Endodermal cell (in vitro differentiated cells): Measurements from ENCODE around the gene TSPAN18. TPM values are rescaled to one million over a fixed set of nuclear protein-coding genes. Genes with fewer than 3 reads are reported as not detected.

Source experiments
- DNase-seq: peaks from one replicate; pipeline ENCODE4 v3.0.0-alpha.2; 2017
- H3K27ac ChIP-seq: 2 replicates; pipeline ENCODE4 v1.5.1; 2013; ENCODE audit warnings: mild to moderate bottlenecking, low read depth, low read length, moderate library complexity
- H3K27me3 ChIP-seq: 2 replicates; pipeline ENCODE4 v1.6.1; 2013; ENCODE audit warnings: mild to moderate bottlenecking, low read length, moderate library complexity; ENCODE audit not compliant: insufficient read depth, control insufficient read depth, poor library complexity, severe bottlenecking
- H3K36me3 ChIP-seq: 2 replicates; pipeline ENCODE4 v1.7.0; 2013; ENCODE audit warnings: mild to moderate bottlenecking, low read length, moderate library complexity; ENCODE audit not compliant: control insufficient read depth, insufficient read depth
- H3K4me1 ChIP-seq: one replicate; pipeline ENCODE4 v1.7.0; 2013; ENCODE audit warnings: low read length; ENCODE audit not compliant: control insufficient read depth, insufficient read depth
- H3K4me3 ChIP-seq: 2 replicates; pipeline ENCODE4 v1.5.1; 2013; ENCODE audit warnings: mild to moderate bottlenecking, low read length, moderate library complexity
- H3K9ac ChIP-seq: 2 replicates; pipeline ENCODE4 v1.6.1; 2013; ENCODE audit warnings: mild to moderate bottlenecking, low read length, moderate library complexity; ENCODE audit not compliant: poor library complexity, severe bottlenecking; ENCODE audit errors: extremely low read depth
- H3K9me3 ChIP-seq: 2 replicates; pipeline ENCODE4 v1.6.1; 2013; ENCODE audit warnings: mild to moderate bottlenecking, low read length, moderate library complexity; ENCODE audit not compliant: control insufficient read depth
- H3K27ac Mint-ChIP-seq: 2 replicates; pipeline ENCODE4 v1.8.0; 2020; ENCODE audit warnings: mixed read lengths
- H3K27me3 Mint-ChIP-seq: 2 replicates; pipeline ENCODE4 v1.8.0; 2021; ENCODE audit warnings: mild to moderate bottlenecking, mixed read lengths; ENCODE audit not compliant: insufficient read depth
- H3K36me3 Mint-ChIP-seq: 2 replicates; pipeline ENCODE4 v1.8.0; 2020; ENCODE audit warnings: low read depth, mixed read lengths
- H3K4me1 Mint-ChIP-seq: 2 replicates; pipeline ENCODE4 v1.8.0; 2020; ENCODE audit warnings: mixed read lengths
- H3K4me3 Mint-ChIP-seq: 2 replicates; pipeline ENCODE4 v1.8.0; 2020; ENCODE audit warnings: mild to moderate bottlenecking, moderate library complexity, mixed read lengths
- H3K9me3 Mint-ChIP-seq: 2 replicates; pipeline ENCODE4 v1.8.0; 2020; ENCODE audit warnings: mild to moderate bottlenecking, mixed read lengths
- WGBS, 2 experiments: methylation state at CpG; one replicate each; pipeline versions ENCODE4 v1.1.5 to v1.1.7; 2013; ENCODE audit warnings: missing lambda C conversion rate in 2 of 2, mixed read lengths in 1 of 2; ENCODE audit not compliant: insufficient coverage in 1 of 2, insufficient read length in 1 of 2; 5-methylcytosine and 5-hydroxymethylcytosine counted together
- total RNA-seq, 2 donors: library from RNA; stranded (reverse); fragmentation: NEBNext Ultra II Directional in 1 of 2; extraction: Animal tissue kit (Norgen Biotek cat#: 25700) in 1 of 2; gene quantifications; 2 replicates in 1 of 2; 3 replicates in 1 of 2; pipeline ENCODE4 v1.2.1, GENCODE V29; 2021
- TF ChIP-seq, protein P1 (sequence below): fragments of 200-600 bp; sonication (generic); conservative IDR thresholded peaks from 2 replicates; pipeline ENCODE4 v1.5.0; 2021; ENCODE audit warnings: antibody characterized with exemption, mild to moderate bottlenecking

Gene TSPAN18
- total RNA-seq, 2 donors from 2014 or later, result 28.0 to 28.7 TPM

DNA sequence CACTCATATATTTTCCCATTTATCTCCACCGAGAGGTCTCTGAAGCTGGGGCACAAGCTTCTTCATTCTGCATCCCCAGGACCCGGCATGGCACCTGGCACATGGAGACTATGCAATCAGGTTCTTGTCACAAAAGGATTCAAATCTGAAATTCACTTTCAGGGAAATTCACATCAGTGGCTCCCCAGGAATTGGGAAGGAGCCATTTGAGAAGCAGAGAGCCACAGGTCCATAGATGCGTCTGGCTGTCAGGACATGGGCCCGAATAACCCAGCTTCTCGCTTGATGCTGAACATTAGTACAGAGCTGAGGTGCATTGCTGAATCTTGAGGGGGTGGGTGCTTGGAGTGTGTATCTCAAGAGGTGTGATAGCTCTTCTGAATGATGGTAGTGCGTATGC is 82.5 kb downstream of the TSPAN18 start:
- WGBS, 2 experiments, result 92 to 98% methylated on average over 5 of the region's 6 CpGs
- Mint-ChIP-seq H3K27me3 (peaks cover 6% of the 10 kb centered on the region), H3K27ac (no peak overlapping the region), H3K4me3 (no peak overlapping the region), H3K9me3 (no peaks in the 10 kb centered on the region), H3K4me1 (peaks cover 32% of the 10 kb centered on the region), H3K36me3 (no peaks in the 10 kb centered on the region)
- no peaks in the 10 kb centered on the region for H3K36me3 ChIP-seq
- no peak overlapping the region for H3K4me3 ChIP-seq
- no peak for DNase-seq
- TF ChIP-seq, protein P1, sequence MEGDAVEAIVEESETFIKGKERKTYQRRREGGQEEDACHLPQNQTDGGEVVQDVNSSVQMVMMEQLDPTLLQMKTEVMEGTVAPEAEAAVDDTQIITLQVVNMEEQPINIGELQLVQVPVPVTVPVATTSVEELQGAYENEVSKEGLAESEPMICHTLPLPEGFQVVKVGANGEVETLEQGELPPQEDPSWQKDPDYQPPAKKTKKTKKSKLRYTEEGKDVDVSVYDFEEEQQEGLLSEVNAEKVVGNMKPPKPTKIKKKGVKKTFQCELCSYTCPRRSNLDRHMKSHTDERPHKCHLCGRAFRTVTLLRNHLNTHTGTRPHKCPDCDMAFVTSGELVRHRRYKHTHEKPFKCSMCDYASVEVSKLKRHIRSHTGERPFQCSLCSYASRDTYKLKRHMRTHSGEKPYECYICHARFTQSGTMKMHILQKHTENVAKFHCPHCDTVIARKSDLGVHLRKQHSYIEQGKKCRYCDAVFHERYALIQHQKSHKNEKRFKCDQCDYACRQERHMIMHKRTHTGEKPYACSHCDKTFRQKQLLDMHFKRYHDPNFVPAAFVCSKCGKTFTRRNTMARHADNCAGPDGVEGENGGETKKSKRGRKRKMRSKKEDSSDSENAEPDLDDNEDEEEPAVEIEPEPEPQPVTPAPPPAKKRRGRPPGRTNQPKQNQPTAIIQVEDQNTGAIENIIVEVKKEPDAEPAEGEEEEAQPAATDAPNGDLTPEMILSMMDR, result no peak
- no peaks in the 10 kb centered on the region for H3K9me3 ChIP-seq
- no peak overlapping the region for H3K27ac ChIP-seq
- no peaks in the 10 kb centered on the region for H3K27me3 ChIP-seq
- H3K4me1 ChIP-seq, result peaks cover 3% of the 10 kb centered on the region
- H3K9ac ChIP-seq, result no peak overlapping the region

DNA sequence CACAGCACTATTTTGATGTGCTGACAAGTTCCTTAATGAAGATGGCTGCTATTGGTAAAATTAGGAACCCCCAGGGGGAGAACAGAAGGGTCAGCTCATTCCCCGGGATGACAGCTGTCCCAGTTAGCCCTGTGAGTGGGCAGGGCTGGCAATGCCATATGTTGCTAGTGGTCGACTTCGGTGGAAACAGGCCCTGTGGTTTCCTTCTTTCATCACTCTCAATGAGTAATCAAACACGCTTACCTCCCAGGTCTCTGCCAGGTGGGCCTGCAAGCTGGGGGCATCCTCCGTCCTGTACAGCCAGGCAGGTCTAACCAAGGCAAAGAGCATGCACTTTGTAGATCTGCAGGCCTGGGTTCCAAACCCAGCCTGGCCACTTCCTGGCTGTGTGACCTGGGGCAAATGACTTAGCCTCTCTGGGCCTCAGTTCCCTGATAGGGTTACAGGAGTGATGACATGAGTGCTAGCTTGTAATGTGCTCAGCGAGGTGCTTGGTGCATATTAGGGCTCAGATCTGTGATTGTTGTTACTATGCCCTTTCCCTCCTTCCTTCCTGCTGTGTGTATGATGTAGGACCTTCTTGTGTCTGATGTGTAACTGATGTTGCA is 85.2 kb downstream of the TSPAN18 start:
- Histone ChIP-seq H3K4me3 (no peak overlapping the region), H3K4me1 (peaks cover 3% of the 10 kb centered on the region), H3K27ac (no peak overlapping the region), H3K27me3 (no peaks in the 10 kb centered on the region), H3K9ac (no peak overlapping the region), H3K36me3 (no peaks in the 10 kb centered on the region), H3K9me3 (no peaks in the 10 kb centered on the region)
- H3K4me3 Mint-ChIP-seq, result no peak overlapping the region
- H3K27ac Mint-ChIP-seq, result no peak overlapping the region
- no peaks in the 10 kb centered on the region for H3K9me3 Mint-ChIP-seq
- peaks cover 17% of the 10 kb centered on the region for H3K4me1 Mint-ChIP-seq
- 90 to 94% methylated on average over 4 to 6 of the region's 6 CpGs for WGBS, 2 experiments
- H3K27me3 Mint-ChIP-seq, result peaks cover 6% of the 10 kb centered on the region
- no peak for DNase-seq
- H3K36me3 Mint-ChIP-seq, result no peaks in the 10 kb centered on the region
- TF ChIP-seq, protein P1, result no peak

DNA sequence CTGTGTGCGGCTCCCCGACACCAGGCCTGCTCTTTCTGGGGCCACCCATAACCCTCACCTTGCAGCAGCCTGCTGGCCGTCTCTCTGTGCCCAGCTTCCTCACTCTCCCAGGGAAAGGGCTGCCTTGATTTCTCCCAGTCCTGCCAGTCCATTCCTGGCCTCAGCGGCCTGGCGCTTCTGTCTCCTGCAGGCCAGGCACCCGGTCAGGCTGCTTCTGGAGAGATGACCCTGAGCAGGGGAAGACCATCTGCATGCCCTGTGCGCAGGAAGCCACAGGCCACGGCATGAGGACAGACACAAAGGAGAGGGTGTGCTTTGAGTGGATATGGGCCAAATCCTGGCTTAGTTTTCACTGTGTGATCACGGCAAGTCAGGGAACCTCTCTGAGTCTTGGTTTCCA is 86.2 kb downstream of the TSPAN18 start:
- Histone ChIP-seq H3K9ac (no peak overlapping the region), H3K4me1 (peaks cover 3% of the 10 kb centered on the region), H3K36me3 (no peaks in the 10 kb centered on the region), H3K4me3 (no peak overlapping the region), H3K27me3 (no peaks in the 10 kb centered on the region), H3K9me3 (no peaks in the 10 kb centered on the region), H3K27ac (peak overlapping the region; percentile 64)
- no peaks in the 10 kb centered on the region for H3K9me3 Mint-ChIP-seq
- peaks cover 17% of the 10 kb centered on the region for H3K4me1 Mint-ChIP-seq
- H3K36me3 Mint-ChIP-seq, result no peaks in the 10 kb centered on the region
- 85 to 87% methylated on average over 7 to 9 of the region's 9 CpGs for WGBS, 2 experiments
- H3K4me3 Mint-ChIP-seq, result no peak overlapping the region
- no peak overlapping the region for H3K27ac Mint-ChIP-seq
- TF ChIP-seq, protein P1, result no peak
- no peak for DNase-seq
- peaks cover 6% of the 10 kb centered on the region for H3K27me3 Mint-ChIP-seq
